Suppressor macrophage treated with lipopolysaccharide for 1 hour (primary cell): ENCODE measurements around the gene CCNQ.

Source experiments
- DNase-seq, 3 donors: peaks; one replicate each; pipeline ENCODE4 v3.0.0-alpha.2; 2020 to 2022

Gene CCNQ

GRCh38 chrX:153637121-153638040 is 38.4 kb upstream of the CCNQ start:
- no peak for DNase-seq

- no peak for DNase-seq
Measured at GRCh38 chrX:153636716-153637115, 37.8 kb upstream of the CCNQ start.

GRCh38 chrX:153635788-153636668 is 37.1 kb upstream of the CCNQ start:
- DNase-seq, result peak; percentile 43 to 64 (median 56)

- DNase-seq, result no peak
Measured at GRCh38 chrX:153635388-153635787, 36.4 kb upstream of the CCNQ start.

- DNase-seq, result no peak
Measured at GRCh38 chrX:153634832-153635231, 35.9 kb upstream of the CCNQ start.

- DNase-seq, result no peak
Measured at GRCh38 chrX:153634236-153634635, 35.3 kb upstream of the CCNQ start.

GRCh38 chrX:153633607-153634180 is 34.8 kb upstream of the CCNQ start:
- DNase-seq, result no peak

GRCh38 chrX:153633048-153633447 is 34.1 kb upstream of the CCNQ start:
- DNase-seq, result no peak

- no peak for DNase-seq
Measured at GRCh38 chrX:153632595-153632946, 33.6 kb upstream of the CCNQ start.

GRCh38 chrX:153631907-153632594 is 33.1 kb upstream of the CCNQ start:
- DNase-seq, result no peak

- no peak for DNase-seq
Measured at GRCh38 chrX:153631346-153631745, 32.4 kb upstream of the CCNQ start.

GRCh38 chrX:153628665-153629064 is 29.7 kb upstream of the CCNQ start:
- no peak for DNase-seq

GRCh38 chrX:153628129-153628528 is 29.2 kb upstream of the CCNQ start:
- DNase-seq, result no peak

GRCh38 chrX:153627675-153628111 is 28.8 kb upstream of the CCNQ start:
- DNase-seq, result no peak

- no peak for DNase-seq
Measured at GRCh38 chrX:153626863-153627674, 28.1 kb upstream of the CCNQ start.

- DNase-seq, result no peak
Measured at GRCh38 chrX:153626025-153626633, 27.2 kb upstream of the CCNQ start.

- DNase-seq, result no peak
Measured at GRCh38 chrX:153625271-153626024, 26.5 kb upstream of the CCNQ start.

- DNase-seq, result no peak
Measured at GRCh38 chrX:153624196-153625091, 25.5 kb upstream of the CCNQ start.

GRCh38 chrX:153623310-153624029 is 24.5 kb upstream of the CCNQ start:
- no peak for DNase-seq
